HEK293 (cell line): ENCODE data around the gene DOP1B.
A peak's percentile ranks its signal among the peaks of the same experiment; 100 is the strongest.

Experiments used
- CTCF ChIA-PET: fragments of 350-600 bp; formaldehyde crosslinking; extraction: SDS; loops from one replicate; lab custom pipeline; 2021; ENCODE audit warnings: antibody characterized with exemption; lab: Yijun Ruan, JAX
- POLR2A ChIA-PET: fragments of 300-600 bp; formaldehyde crosslinking; extraction: SDS; loops from one replicate; lab custom pipeline; 2020; ENCODE audit warnings: antibody characterized with exemption, inconsistent platforms; lab: Yijun Ruan, JAX
- H3K27ac ChIP-seq: fragments of 200-500 bp; sonication (Bioruptor generic); 2 replicates; pipeline ENCODE4 v1.5.1; 2014; ENCODE audit warnings: low read depth, low read length, control low read depth, inconsistent platforms; ENCODE audit errors: extremely low read depth
- H3K36me3 ChIP-seq, 2 experiments: fragments of 200-500 bp in 1 of 2; sonication (Bioruptor generic) in 1 of 2; 1 replicate in 1 of 2; 2 replicates in 1 of 2; pipeline ENCODE4 v1.5.1; 2014 to 2017; ENCODE audit warnings: inconsistent platforms in 2 of 2, low read length in 2 of 2; ENCODE audit not compliant: control insufficient read depth in 2 of 2, insufficient read depth in 1 of 2
- H3K4me1 ChIP-seq: fragments of 200-500 bp; sonication (Bioruptor generic); 2 replicates; pipeline ENCODE4 v1.5.1; 2014; ENCODE audit warnings: mild to moderate bottlenecking, low read length, inconsistent platforms; ENCODE audit not compliant: control insufficient read depth, insufficient read depth
- H3K4me3 ChIP-seq: 2 replicates; pipeline ENCODE4 v1.5.1; 2011; ENCODE audit warnings: low read depth, mild to moderate bottlenecking, control low read depth, low read length, moderate library complexity
- H3K9me3 ChIP-seq: fragments of 200-500 bp; sonication (Bioruptor generic); 2 replicates; pipeline ENCODE4 v1.5.1; 2014; ENCODE audit warnings: low read depth, low read length, inconsistent platforms; ENCODE audit not compliant: control insufficient read depth, insufficient read depth
- GLIS2 ChIP-seq: fragments of 450-650 bp; formaldehyde crosslinking; IDR thresholded peaks from 2 replicates; pipeline ENCODE4 v1.5.1; 2016; ENCODE audit warnings: missing biosample characterization, missing genetic modification characterization
- KLF8 ChIP-seq: fragments of 450-650 bp; formaldehyde crosslinking; IDR thresholded peaks from 2 replicates; pipeline ENCODE4 v1.5.1; 2016; ENCODE audit warnings: missing biosample characterization, missing genetic modification characterization
- MEIS1 ChIP-seq: sonication (generic); formaldehyde crosslinking; IDR thresholded peaks from 2 replicates; pipeline ENCODE4 v1.8.1; 2022; ENCODE audit warnings: missing genetic modification reagents, mild to moderate bottlenecking, borderline replicate concordance
- RBAK ChIP-seq: fragments of 450-650 bp; formaldehyde crosslinking; IDR thresholded peaks from 2 replicates; pipeline ENCODE4 v1.5.1; 2016; ENCODE audit warnings: missing biosample characterization, missing genetic modification characterization
- YY1 ChIP-seq: fragments of 450-650 bp; formaldehyde crosslinking; IDR thresholded peaks from 2 replicates; pipeline ENCODE4 v1.5.1; 2018; ENCODE audit warnings: missing biosample characterization, missing genetic modification characterization
- ZBTB17 ChIP-seq: fragments of 450-650 bp; formaldehyde crosslinking; IDR thresholded peaks from 2 replicates; pipeline ENCODE4 v1.5.1; 2016; ENCODE audit warnings: missing biosample characterization, missing genetic modification characterization
- ZBTB20 ChIP-seq: fragments of 450-650 bp; formaldehyde crosslinking; IDR thresholded peaks from 2 replicates; pipeline ENCODE4 v1.5.1; 2016; ENCODE audit warnings: missing biosample characterization, missing genetic modification characterization
- ZNF155 ChIP-seq: fragments of 450-650 bp; formaldehyde crosslinking; IDR thresholded peaks from 2 replicates; pipeline ENCODE4 v1.5.1; 2016; ENCODE audit warnings: missing biosample characterization, missing genetic modification characterization
- ZNF239 ChIP-seq: fragments of 450-650 bp; formaldehyde crosslinking; IDR thresholded peaks from 2 replicates; pipeline ENCODE4 v1.5.1; 2016; ENCODE audit warnings: missing biosample characterization, missing genetic modification characterization
- ZNF24 ChIP-seq: fragments of 450-650 bp; formaldehyde crosslinking; IDR thresholded peaks from 2 replicates; pipeline ENCODE4 v1.5.1; 2016; ENCODE audit warnings: missing biosample characterization, missing genetic modification characterization
- ZNF404 ChIP-seq: fragments of 450-650 bp; formaldehyde crosslinking; IDR thresholded peaks from 2 replicates; pipeline ENCODE4 v1.5.1; 2017; ENCODE audit warnings: missing biosample characterization, missing genetic modification characterization
- ZNF514 ChIP-seq: fragments of 450-650 bp; formaldehyde crosslinking; IDR thresholded peaks from 2 replicates; pipeline ENCODE4 v1.5.1; 2016; ENCODE audit warnings: missing biosample characterization, missing genetic modification characterization
- ZNF561 ChIP-seq: fragments of 450-650 bp; IDR thresholded peaks from 2 replicates; pipeline ENCODE4 v1.5.1; 2018; ENCODE audit warnings: missing biosample characterization, missing genetic modification characterization, borderline replicate concordance
- ZNF623 ChIP-seq: fragments of 450-650 bp; formaldehyde crosslinking; IDR thresholded peaks from 2 replicates; pipeline ENCODE4 v1.5.1; 2016; ENCODE audit warnings: missing biosample characterization, missing genetic modification characterization
- ZNF677 ChIP-seq: fragments of 450-650 bp; IDR thresholded peaks from 2 replicates; pipeline ENCODE4 v1.5.0; 2018; ENCODE audit warnings: missing biosample characterization, mild to moderate bottlenecking, missing genetic modification characterization, moderate library complexity
- ZNF837 ChIP-seq: fragments of 450-650 bp; formaldehyde crosslinking; IDR thresholded peaks from 2 replicates; pipeline ENCODE4 v1.5.1; 2016; ENCODE audit warnings: missing biosample characterization, missing genetic modification characterization
- TF ChIP-seq, protein P1 (sequence below): fragments of 450-650 bp; formaldehyde crosslinking; IDR thresholded peaks from 2 replicates; pipeline ENCODE4 v1.5.1; 2017; ENCODE audit warnings: missing biosample characterization, missing genetic modification characterization
- TF ChIP-seq, protein P2 (sequence below): fragments of 450-650 bp; IDR thresholded peaks from 2 replicates; pipeline ENCODE4 v1.5.1; 2018; ENCODE audit warnings: missing biosample characterization, mild to moderate bottlenecking, missing genetic modification characterization
- TF ChIP-seq, protein P3 (sequence below): fragments of 450-650 bp; formaldehyde crosslinking; IDR thresholded peaks from 2 replicates; pipeline ENCODE4 v1.5.1; 2016; ENCODE audit warnings: missing biosample characterization, missing genetic modification characterization
- TF ChIP-seq, protein P4 (sequence below): fragments of 450-650 bp; formaldehyde crosslinking; IDR thresholded peaks from 2 replicates; pipeline ENCODE4 v1.5.1; 2016; ENCODE audit warnings: missing biosample characterization, missing genetic modification characterization
- TF ChIP-seq, protein P5 (sequence below): fragments of 450-650 bp; formaldehyde crosslinking; IDR thresholded peaks from 2 replicates; pipeline ENCODE4 v1.5.1; 2016; ENCODE audit warnings: missing biosample characterization, missing genetic modification characterization, borderline replicate concordance

The DOP1B gene

DNA sequence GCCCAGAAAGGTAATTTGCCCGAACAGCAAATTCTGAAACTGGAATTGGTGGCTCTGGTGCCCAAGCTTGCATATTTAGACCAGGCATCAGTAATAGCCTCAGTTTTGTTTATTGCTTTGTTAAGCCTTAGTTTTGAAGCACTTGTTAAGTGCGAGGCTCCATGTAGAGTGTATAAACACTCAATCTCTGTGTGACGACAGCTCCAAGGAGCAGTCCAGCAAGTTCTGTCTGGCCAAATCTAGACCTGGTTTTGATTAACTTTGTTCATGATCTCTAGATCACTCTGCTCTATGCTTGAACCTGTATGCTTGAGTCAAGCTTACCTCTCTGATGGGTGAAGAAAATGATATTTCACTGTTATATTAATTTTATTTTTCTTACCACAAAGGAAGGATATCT lies 37.4 kb downstream of the DOP1B start:
- peak; percentile 44; the same call in 1 of the 2 replicates for TF ChIP-seq ZBTB17 (tag by site-specific recombination)
- peak; percentile 29; the same call in 1 of the 2 replicates for TF ChIP-seq ZNF561 (tag by site-specific recombination)
- TF ChIP-seq ZNF514 (tag by site-specific recombination), result no peak
- TF ChIP-seq, all 188 proteins: peak for 2
- Histone ChIP-seq H3K9me3 (no peaks in the 10 kb centered on the region), H3K4me1 (no peaks in the 10 kb centered on the region), H3K4me3 (no peak overlapping the region), H3K36me3 (no peaks in the 10 kb centered on the region), H3K27ac (no peak overlapping the region)
- CTCF ChIA-PET, result interaction anchor here (0.8 kb wide), 1 partner anchor 10 kb away, joined by 3 read pairs; no protein-coding TSS in a partner anchor
- POLR2A ChIA-PET, result no interaction called here

DNA sequence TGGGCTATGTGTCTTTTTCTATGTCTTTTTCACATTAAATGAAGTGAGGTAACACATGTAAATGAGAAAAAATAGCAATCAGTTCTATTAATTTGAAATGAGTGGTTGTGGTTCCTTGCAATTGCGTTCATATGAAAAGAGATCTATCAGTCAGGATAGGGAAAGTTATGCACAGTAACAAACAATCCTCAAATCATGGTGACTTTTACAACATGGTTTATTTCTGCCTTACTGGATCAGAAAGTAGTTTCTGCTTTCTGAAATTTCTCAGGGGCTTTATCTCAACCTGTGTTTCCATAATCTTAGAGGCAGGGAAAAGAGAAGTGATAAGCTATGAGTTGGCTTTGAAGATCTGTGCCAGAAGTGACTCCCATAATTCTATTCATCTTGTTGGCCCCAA lies 39.0 kb downstream of the DOP1B start:
- ChIA-PET POLR2A (interaction anchor here (0.5 kb wide), 1 partner anchor 348 kb away, joined by 4 read pairs; no protein-coding TSS in a partner anchor), CTCF (interaction anchor here (1.8 kb wide), 1 partner anchor 14 kb away, joined by 10 read pairs; no protein-coding TSS in a partner anchor)
- no peaks in the 10 kb centered on the region for H3K9me3 ChIP-seq
- H3K36me3 ChIP-seq, result no peaks in the 10 kb centered on the region
- H3K27ac ChIP-seq, result no peak overlapping the region
- H3K4me3 ChIP-seq, result no peak overlapping the region
- no peaks in the 10 kb centered on the region for H3K4me1 ChIP-seq
- TF ChIP-seq ZNF623 (no peak), ZNF514 (tag by site-specific recombination) (no peak), ZNF404 (tag by site-specific recombination) (no peak), RBAK (tag by site-specific recombination) (peak; percentile 96)
- TF ChIP-seq, protein P1, sequence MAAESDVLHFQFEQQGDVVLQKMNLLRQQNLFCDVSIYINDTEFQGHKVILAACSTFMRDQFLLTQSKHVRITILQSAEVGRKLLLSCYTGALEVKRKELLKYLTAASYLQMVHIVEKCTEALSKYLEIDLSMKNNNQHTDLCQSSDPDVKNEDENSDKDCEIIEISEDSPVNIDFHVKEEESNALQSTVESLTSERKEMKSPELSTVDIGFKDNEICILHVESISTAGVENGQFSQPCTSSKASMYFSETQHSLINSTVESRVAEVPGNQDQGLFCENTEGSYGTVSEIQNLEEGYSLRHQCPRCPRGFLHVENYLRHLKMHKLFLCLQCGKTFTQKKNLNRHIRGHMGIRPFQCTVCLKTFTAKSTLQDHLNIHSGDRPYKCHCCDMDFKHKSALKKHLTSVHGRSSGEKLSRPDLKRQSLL (tag by site-specific recombination), result no peak
- TF ChIP-seq, protein P2, sequence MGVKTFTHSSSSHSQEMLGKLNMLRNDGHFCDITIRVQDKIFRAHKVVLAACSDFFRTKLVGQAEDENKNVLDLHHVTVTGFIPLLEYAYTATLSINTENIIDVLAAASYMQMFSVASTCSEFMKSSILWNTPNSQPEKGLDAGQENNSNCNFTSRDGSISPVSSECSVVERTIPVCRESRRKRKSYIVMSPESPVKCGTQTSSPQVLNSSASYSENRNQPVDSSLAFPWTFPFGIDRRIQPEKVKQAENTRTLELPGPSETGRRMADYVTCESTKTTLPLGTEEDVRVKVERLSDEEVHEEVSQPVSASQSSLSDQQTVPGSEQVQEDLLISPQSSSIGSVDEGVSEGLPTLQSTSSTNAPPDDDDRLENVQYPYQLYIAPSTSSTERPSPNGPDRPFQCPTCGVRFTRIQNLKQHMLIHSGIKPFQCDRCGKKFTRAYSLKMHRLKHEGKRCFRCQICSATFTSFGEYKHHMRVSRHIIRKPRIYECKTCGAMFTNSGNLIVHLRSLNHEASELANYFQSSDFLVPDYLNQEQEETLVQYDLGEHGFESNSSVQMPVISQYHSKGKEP (tag by site-specific recombination), result no peak
- TF ChIP-seq, all 188 proteins: peak for 1

DNA sequence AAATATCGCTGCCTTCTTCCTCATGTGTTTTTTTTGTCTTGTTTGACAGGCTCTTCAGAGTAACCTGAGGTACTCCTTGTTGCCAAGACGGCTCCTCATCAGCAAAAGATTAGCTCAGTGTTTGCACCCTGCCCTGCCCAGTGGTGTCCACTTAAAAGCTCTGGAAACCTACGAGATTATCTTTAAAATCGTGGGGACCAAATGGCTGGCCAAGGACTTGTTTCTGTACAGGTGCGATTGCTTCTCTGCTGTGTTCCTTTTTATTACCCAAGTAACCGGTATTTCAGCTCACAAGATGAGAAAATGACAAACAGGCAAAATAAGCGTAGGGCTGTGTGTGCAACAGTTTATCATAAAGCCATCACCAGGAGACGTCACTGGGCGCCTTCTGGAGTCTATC lies 42.4 kb downstream of the DOP1B start:
- ChIA-PET POLR2A (no interaction called here), CTCF (interaction anchor here (0.7 to 1.1 kb wide), 3 partner anchors 10 to 15 kb away, joined by 3 to 6 read pairs (median 3); no protein-coding TSS in a partner anchor)
- no peak overlapping the region for H3K27ac ChIP-seq
- H3K36me3 ChIP-seq, result no peaks in the 10 kb centered on the region; a peak in 1 of 3 replicates
- peaks cover 21% of the 10 kb centered on the region for H3K4me1 ChIP-seq
- no peaks in the 10 kb centered on the region for H3K9me3 ChIP-seq
- no peak overlapping the region for H3K4me3 ChIP-seq
- TF ChIP-seq YY1 (tag by site-specific recombination), result no peak
- TF ChIP-seq ZNF155 (tag by site-specific recombination), result no peak
- no peak for TF ChIP-seq ZNF239 (tag by site-specific recombination)
- TF ChIP-seq, protein P3, sequence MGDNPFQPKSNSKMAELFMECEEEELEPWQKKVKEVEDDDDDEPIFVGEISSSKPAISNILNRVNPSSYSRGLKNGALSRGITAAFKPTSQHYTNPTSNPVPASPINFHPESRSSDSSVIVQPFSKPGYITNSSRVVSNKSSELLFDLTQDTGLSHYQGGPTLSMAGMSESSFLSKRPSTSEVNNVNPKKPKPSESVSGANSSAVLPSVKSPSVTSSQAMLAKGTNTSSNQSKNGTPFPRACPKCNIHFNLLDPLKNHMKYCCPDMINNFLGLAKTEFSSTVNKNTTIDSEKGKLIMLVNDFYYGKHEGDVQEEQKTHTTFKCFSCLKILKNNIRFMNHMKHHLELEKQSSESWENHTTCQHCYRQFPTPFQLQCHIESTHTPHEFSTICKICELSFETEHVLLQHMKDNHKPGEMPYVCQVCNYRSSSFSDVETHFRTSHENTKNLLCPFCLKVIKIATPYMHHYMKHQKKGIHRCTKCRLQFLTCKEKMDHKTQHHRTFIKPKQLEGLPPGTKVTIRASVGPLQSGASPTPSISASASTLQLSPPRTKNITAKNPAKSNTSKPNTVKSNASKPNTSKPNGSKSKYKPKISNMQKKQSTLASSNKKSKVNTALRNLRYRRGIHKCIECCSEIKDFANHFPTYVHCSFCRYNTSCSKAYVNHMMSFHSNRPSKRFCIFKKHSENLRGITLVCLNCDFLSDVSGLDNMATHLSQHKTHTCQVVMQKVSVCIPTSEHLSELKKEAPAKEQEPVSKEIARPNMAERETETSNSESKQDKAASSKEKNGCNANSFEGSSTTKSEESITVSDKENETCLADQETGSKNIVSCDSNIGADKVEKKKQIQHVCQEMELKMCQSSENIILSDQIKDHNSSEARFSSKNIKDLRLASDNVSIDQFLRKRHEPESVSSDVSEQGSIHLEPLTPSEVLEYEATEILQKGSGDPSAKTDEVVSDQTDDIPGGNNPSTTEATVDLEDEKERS (tag by site-specific recombination), result no peak
- TF ChIP-seq MEIS1, result no peak
- TF ChIP-seq, protein P4, sequence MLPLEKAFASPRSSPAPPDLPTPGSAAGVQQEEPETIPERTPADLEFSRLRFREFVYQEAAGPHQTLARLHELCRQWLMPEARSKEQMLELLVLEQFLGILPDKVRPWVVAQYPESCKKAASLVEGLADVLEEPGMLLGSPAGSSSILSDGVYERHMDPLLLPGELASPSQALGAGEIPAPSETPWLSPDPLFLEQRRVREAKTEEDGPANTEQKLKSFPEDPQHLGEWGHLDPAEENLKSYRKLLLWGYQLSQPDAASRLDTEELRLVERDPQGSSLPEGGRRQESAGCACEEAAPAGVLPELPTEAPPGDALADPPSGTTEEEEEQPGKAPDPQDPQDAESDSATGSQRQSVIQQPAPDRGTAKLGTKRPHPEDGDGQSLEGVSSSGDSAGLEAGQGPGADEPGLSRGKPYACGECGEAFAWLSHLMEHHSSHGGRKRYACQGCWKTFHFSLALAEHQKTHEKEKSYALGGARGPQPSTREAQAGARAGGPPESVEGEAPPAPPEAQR (tag by site-specific recombination), result no peak
- no peak for TF ChIP-seq GLIS2 (tag by site-specific recombination)
- no peak for TF ChIP-seq ZNF677 (tag by site-specific recombination)
- no peak for TF ChIP-seq KLF8 (tag by site-specific recombination)
- TF ChIP-seq, protein P5, sequence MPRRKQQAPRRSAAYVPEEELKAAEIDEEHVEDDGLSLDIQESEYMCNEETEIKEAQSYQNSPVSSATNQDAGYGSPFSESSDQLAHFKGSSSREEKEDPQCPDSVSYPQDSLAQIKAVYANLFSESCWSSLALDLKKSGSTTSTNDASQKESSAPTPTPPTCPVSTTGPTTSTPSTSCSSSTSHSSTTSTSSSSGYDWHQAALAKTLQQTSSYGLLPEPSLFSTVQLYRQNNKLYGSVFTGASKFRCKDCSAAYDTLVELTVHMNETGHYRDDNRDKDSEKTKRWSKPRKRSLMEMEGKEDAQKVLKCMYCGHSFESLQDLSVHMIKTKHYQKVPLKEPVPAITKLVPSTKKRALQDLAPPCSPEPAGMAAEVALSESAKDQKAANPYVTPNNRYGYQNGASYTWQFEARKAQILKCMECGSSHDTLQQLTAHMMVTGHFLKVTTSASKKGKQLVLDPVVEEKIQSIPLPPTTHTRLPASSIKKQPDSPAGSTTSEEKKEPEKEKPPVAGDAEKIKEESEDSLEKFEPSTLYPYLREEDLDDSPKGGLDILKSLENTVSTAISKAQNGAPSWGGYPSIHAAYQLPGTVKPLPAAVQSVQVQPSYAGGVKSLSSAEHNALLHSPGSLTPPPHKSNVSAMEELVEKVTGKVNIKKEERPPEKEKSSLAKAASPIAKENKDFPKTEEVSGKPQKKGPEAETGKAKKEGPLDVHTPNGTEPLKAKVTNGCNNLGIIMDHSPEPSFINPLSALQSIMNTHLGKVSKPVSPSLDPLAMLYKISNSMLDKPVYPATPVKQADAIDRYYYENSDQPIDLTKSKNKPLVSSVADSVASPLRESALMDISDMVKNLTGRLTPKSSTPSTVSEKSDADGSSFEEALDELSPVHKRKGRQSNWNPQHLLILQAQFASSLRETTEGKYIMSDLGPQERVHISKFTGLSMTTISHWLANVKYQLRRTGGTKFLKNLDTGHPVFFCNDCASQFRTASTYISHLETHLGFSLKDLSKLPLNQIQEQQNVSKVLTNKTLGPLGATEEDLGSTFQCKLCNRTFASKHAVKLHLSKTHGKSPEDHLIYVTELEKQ (tag by site-specific recombination), result no peak
- TF ChIP-seq ZNF837 (tag by site-specific recombination), result no peak
- TF ChIP-seq ZNF24, result no peak
- no peak for TF ChIP-seq ZBTB20
